Heart left ventricle (tissue), 13 donors: Measurements from ENCODE around the gene XPNPEP1.

Experiments
- POLR2A ChIP-seq, 2 donors: fragments of 450-650 bp; IDR thresholded peaks; one replicate each; pipeline ENCODE4 v1.6.1; 2017; ENCODE audit warnings: antibody characterized with exemption in 2 of 2, mild to moderate bottlenecking in 2 of 2, moderate library complexity in 2 of 2
- TF ChIP-seq, protein P1 (sequence below), 12 donors: fragments of 200-600 bp; sonication (generic) in 4 of 12; IDR thresholded peaks; one replicate each; pipeline versions ENCODE4 v1.5.0 to v1.8.0; 2018 to 2022; ENCODE audit warnings: antibody characterized with exemption in 12 of 12, mild to moderate bottlenecking in 5 of 12
- donor health status: ischemic (EF 13 %, LVEDD 7.1; RV severe dilation, severe dysfunction).
- donor health status: DM: no; HTN: yes; CAD: no.
- donor health status: DM: no; HTN: no; CAD: no.
- donor health status: ischemic (EF 25% LVEDD 6.9; RV normal size, moderate dysfunction).
- donor health status: ischemic (EF 25% LVEDD 5.7; RV mildly dilated, moderate dysfunction).
- donor health status: ischemic (EF 35%, LVEDD 5.7; RV mildly dilated, moderate dysfunction).
- donor health status: nonischemic (EF 11% LVEDD 7.7; RV severe dilation, severe dysfunction).
- donor health status: DM: yes; HTN: yes; CAD: no.
- donor health status: PGD.
- donor health status: ischemic (EF 29% LVEDD 5.4; RV normal size, mild dysfunction).
- donor health status: nonischemic (EF 23%, LVEDD 6.1; RV moderate dilation, normal function).

DNA sequence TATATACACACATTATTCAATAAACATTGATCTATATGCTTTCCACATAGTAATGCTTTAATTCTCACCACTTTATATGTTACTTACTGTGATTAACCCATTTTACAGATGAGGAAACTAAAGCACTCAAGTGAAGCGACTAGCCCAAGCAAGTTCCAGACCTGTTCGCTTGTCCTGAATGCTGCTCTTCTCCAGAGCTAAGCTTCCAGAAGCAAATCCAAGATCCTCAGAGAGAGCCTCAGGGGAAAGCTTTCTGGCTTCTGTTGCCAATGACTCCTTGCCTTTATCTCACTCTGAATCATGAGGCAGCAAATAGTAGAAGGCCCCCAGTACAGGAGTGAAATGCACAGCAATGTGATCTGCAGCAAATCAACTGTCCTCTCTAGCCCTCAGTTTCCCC is 32.2 kb downstream of the XPNPEP1 start:
- TF ChIP-seq, protein P1, sequence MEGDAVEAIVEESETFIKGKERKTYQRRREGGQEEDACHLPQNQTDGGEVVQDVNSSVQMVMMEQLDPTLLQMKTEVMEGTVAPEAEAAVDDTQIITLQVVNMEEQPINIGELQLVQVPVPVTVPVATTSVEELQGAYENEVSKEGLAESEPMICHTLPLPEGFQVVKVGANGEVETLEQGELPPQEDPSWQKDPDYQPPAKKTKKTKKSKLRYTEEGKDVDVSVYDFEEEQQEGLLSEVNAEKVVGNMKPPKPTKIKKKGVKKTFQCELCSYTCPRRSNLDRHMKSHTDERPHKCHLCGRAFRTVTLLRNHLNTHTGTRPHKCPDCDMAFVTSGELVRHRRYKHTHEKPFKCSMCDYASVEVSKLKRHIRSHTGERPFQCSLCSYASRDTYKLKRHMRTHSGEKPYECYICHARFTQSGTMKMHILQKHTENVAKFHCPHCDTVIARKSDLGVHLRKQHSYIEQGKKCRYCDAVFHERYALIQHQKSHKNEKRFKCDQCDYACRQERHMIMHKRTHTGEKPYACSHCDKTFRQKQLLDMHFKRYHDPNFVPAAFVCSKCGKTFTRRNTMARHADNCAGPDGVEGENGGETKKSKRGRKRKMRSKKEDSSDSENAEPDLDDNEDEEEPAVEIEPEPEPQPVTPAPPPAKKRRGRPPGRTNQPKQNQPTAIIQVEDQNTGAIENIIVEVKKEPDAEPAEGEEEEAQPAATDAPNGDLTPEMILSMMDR (IDR thresholded peaks at IDR 0.05) = no peak
- TF ChIP-seq POLR2A (IDR thresholded peaks at IDR 0.05) = no peak
